MM.1S (cell line): ENCODE results near the gene DSCAM.

ENCODE experiments used
- CTCF ChIP-seq: fragments of 300-600 bp; sonication (generic); IDR thresholded peaks from 2 replicates; pipeline ENCODE4 v1.5.1; 2016; ENCODE audit warnings: antibody characterized with exemption, low read length, mixed read lengths
- EZH2 ChIP-seq: fragments of 300-600 bp; sonication (generic); optimal IDR thresholded peaks from 2 replicates; pipeline ENCODE3; 2017; ENCODE audit warnings: low read depth, mild to moderate bottlenecking, antibody characterized with exemption, low read length, mixed read lengths

- no peak for TF ChIP-seq CTCF
- TF ChIP-seq EZH2, result no peak
These were observed 399.9 kb downstream of the DSCAM start for GRCh38 chr21:40447016-40447415.
